HepG2 (cell line): ENCODE measurements around the gene CCM2. TPM values are rescaled to one million over a fixed set of nuclear protein-coding genes. Genes with fewer than 3 reads are reported as not detected.

Experiments
- ATAC-seq: fragments of 200-7000 bp; cut with Tn5 transposase; 3 replicates; pipeline ENCODE4 v1.9.1; 2020; ENCODE audit warnings: mild to moderate bottlenecking, moderate library complexity
- BruUV-seq: library from RNA; stranded (reverse); fragments of 400-500 nt; replicated peaks from 2 replicates; lab custom pipeline; 2021; lab: Mats Ljungman, UMichigan
- CTCF ChIA-PET: fragments of 300-600 bp; formaldehyde crosslinking; extraction: SDS; loops from one replicate; lab custom pipeline; 2021; ENCODE audit warnings: low total read pairs, inconsistent platforms, low intra/inter-chr PET ratio; lab: Yijun Ruan, JAX
- POLR2A ChIA-PET: fragments of 350-600 bp; sonication (Branson Sonifier 250); formaldehyde crosslinking; loops from one replicate; lab custom pipeline; 2020; ENCODE audit warnings: antibody characterized with exemption, inconsistent platforms; lab: Yijun Ruan, JAX
- DNase-seq: peaks from one replicate; pipeline ENCODE4 v3.0.0-alpha.2; 2015; ENCODE audit warnings: low spot score
- FAIRE-seq: peaks from 3 replicates; lab custom pipeline; 2011; peaks lifted over from hg19 to GRCh38; lab: Jason Lieb, UNC
- H2AFZ ChIP-seq: one replicate; pipeline ENCODE4 v1.6.1; 2011; ENCODE audit warnings: low read length, inconsistent platforms
- H3K27ac ChIP-seq: fragments of 300-600 bp; 3 replicates; pipeline ENCODE4 v1.8.0; 2011; ENCODE audit warnings: mixed run types, mild to moderate bottlenecking, mixed read lengths, low read length, inconsistent platforms; ENCODE audit not compliant: insufficient read depth; ENCODE audit errors: extremely low read length
- H3K27me3 ChIP-seq, 2 experiments: fragments of 200-600 bp in 1 of 2; 2 replicates in 1 of 2; 3 replicates in 1 of 2; pipeline versions ENCODE4 v1.6.0 to v1.8.0; 2011; ENCODE audit warnings: low read length in 2 of 2, mild to moderate bottlenecking in 2 of 2, moderate library complexity in 2 of 2, inconsistent platforms in 1 of 2; ENCODE audit not compliant: insufficient read depth in 2 of 2, control insufficient read depth in 1 of 2
- H3K36me3 ChIP-seq, 2 experiments: fragments of 200-600 bp in 1 of 2; replicated peaks in 1 of 2; 2 replicates in 1 of 2; 3 replicates in 1 of 2; pipeline versions ENCODE4 v1.5.1 to v1.8.0; 2011; ENCODE audit warnings: low read length in 2 of 2, inconsistent platforms in 1 of 2; ENCODE audit not compliant: insufficient read depth in 2 of 2, control insufficient read depth in 1 of 2
- H3K4me1 ChIP-seq: 2 replicates; pipeline ENCODE4 v1.5.1; 2012; ENCODE audit warnings: low read length, inconsistent platforms; ENCODE audit not compliant: insufficient read depth
- H3K4me2 ChIP-seq: 2 replicates; pipeline ENCODE4 v1.6.0; 2011; ENCODE audit warnings: low read depth, low read length, inconsistent platforms
- H3K4me3 ChIP-seq, 3 experiments: fragments of 200-600 bp in 1 of 3; sonication (generic), shearing (Covaris generic) in 1 of 3; replicated peaks in 1 of 3; 2 replicates each; pipeline ENCODE4 v1.5.1; 2011 to 2016; ENCODE audit warnings: low read length in 3 of 3, inconsistent platforms in 2 of 3, low read depth in 2 of 3, mild to moderate bottlenecking in 2 of 3, control low read depth in 1 of 3, mixed read lengths in 1 of 3; ENCODE audit not compliant: insufficient read depth in 1 of 3
- H3K79me2 ChIP-seq: one replicate; pipeline ENCODE4 v1.6.1; 2011; ENCODE audit warnings: low read length, inconsistent platforms; ENCODE audit not compliant: insufficient read depth
- H3K9ac ChIP-seq: 2 replicates; pipeline ENCODE4 v1.6.0; 2011; ENCODE audit warnings: mild to moderate bottlenecking, low read depth, low read length, inconsistent platforms; ENCODE audit not compliant: insufficient read depth
- H3K9me3 ChIP-seq: 2 replicates; pipeline ENCODE4 v1.5.1; 2012; ENCODE audit warnings: mild to moderate bottlenecking, low read length
- H4K20me1 ChIP-seq: 2 replicates; pipeline ENCODE4 v1.6.0; 2011; ENCODE audit warnings: inconsistent platforms, mild to moderate bottlenecking, low read length, moderate library complexity; ENCODE audit not compliant: insufficient read depth
- ARNT ChIP-seq: fragments of 450-650 bp; IDR thresholded peaks from 2 replicates; pipeline ENCODE4 v1.6.1; 2017
- ATF7-NPFF ChIP-seq: sonication (generic); formaldehyde crosslinking; IDR thresholded peaks from 2 replicates; pipeline ENCODE4 v1.8.1; 2023; ENCODE audit warnings: mild to moderate bottlenecking, low read depth, missing genetic modification reagents, moderate library complexity
- DMAP1 ChIP-seq: IDR thresholded peaks from 2 replicates; pipeline ENCODE4 v1.6.1; 2016
- KDM2A ChIP-seq: sonication (generic); formaldehyde crosslinking; IDR thresholded peaks from 2 replicates; pipeline ENCODE4 v1.4.0; 2020; ENCODE audit warnings: low read depth, missing genetic modification reagents, borderline replicate concordance
- MAF1 ChIP-seq: sonication (generic); formaldehyde crosslinking; IDR thresholded peaks from 2 replicates; pipeline ENCODE4 v1.5.0; 2020; ENCODE audit warnings: missing genetic modification reagents, borderline replicate concordance
- PRMT3 ChIP-seq: sonication (generic); formaldehyde crosslinking; IDR thresholded peaks from 2 replicates; pipeline ENCODE4 v1.8.1; 2022; ENCODE audit warnings: low read depth, mild to moderate bottlenecking, moderate library complexity, missing genetic modification reagents, borderline replicate concordance
- SATB2 ChIP-seq: sonication (generic); formaldehyde crosslinking; IDR thresholded peaks from 2 replicates; pipeline ENCODE4 v1.5.0; 2020; ENCODE audit warnings: missing genetic modification reagents
- SIX1 ChIP-seq: sonication (generic); formaldehyde crosslinking; IDR thresholded peaks from 2 replicates; pipeline ENCODE4 v1.4.0; 2020; ENCODE audit warnings: missing genetic modification reagents, borderline replicate concordance
- TGIF2 ChIP-seq: IDR thresholded peaks from 2 replicates; pipeline ENCODE4 v1.6.1; 2016; ENCODE audit warnings: control low read depth, missing compliant biosample characterization
- ZBTB20 ChIP-seq: sonication (generic); formaldehyde crosslinking; IDR thresholded peaks from 2 replicates; pipeline ENCODE4 v1.8.1; 2023; ENCODE audit warnings: missing genetic modification reagents, low read depth, mild to moderate bottlenecking, borderline replicate concordance
- ZFY ChIP-seq: sonication (generic); formaldehyde crosslinking; IDR thresholded peaks from 2 replicates; pipeline ENCODE4 v1.4.0; 2020; ENCODE audit warnings: missing genetic modification reagents
- ZNF577 ChIP-seq: sonication (generic); formaldehyde crosslinking; IDR thresholded peaks from 2 replicates; pipeline ENCODE4 v1.4.0; 2020; ENCODE audit warnings: mild to moderate bottlenecking, low read depth, missing genetic modification reagents, borderline replicate concordance
- ZNF746 ChIP-seq: sonication (generic); formaldehyde crosslinking; IDR thresholded peaks from 2 replicates; pipeline ENCODE4 v1.8.0; 2022; ENCODE audit warnings: mild to moderate bottlenecking, missing genetic modification reagents
- WGBS: methylation state at CpG from one replicate; pipeline ENCODE4 v1.1.6; 2017; ENCODE audit warnings: low lambda C conversion rate; 5-methylcytosine and 5-hydroxymethylcytosine counted together
- in situ Hi-C: cut with HindIII; loops from 2 replicates; pipeline ENCODE4 v1.10.0; 2017; ENCODE audit warnings: low pct_unique_long_range_greater_than_20kb; ENCODE audit not compliant: extremely low pct_ligation_motif_present
- intact Hi-C: fragments of 100-400 bp; cut with micrococcal nuclease; formaldehyde crosslinking; loops from one replicate; pipeline ENCODE4 v1.10.0; 2022; ENCODE audit not compliant: unreplicated experiment
- polyA plus RNA-seq, 8 experiments: library from polyadenylated mRNA; depleted of rRNA in 3 of 8; stranded (reverse) in 7 of 8; unstranded in 1 of 8; fragments of >200 nt; fragmentation: Illumina TruSeq in 4 of 8; extraction: Trizol in 4 of 8; gene quantifications; 2 replicates each; pipeline versions ENCODE4 v1.2.1 to v1.2.3, GENCODE V29; 2011 to 2016; ENCODE audit warnings: low read depth in 4 of 8, missing spikeins in 1 of 8, mixed read lengths in 1 of 8; ENCODE audit not compliant: insufficient read depth in 1 of 8
- total RNA-seq, 5 experiments: library from RNA; depleted of rRNA; stranded (reverse); fragments of >200 nt; fragmentation: Illumina TruSeq; extraction: Trizol; gene quantifications; 2 replicates each; pipeline ENCODE4 v1.2.3, GENCODE V29; 2016; ENCODE audit warnings: low read depth in 1 of 5
- TF ChIP-seq, protein P1 (sequence below): sonication (generic); formaldehyde crosslinking; IDR thresholded peaks from 2 replicates; pipeline ENCODE4 v1.5.0; 2020; ENCODE audit warnings: mild to moderate bottlenecking, missing genetic modification reagents, borderline replicate concordance
- TF ChIP-seq, protein P2 (sequence below): sonication (generic); formaldehyde crosslinking; IDR thresholded peaks from 2 replicates; pipeline ENCODE4 v1.4.0; 2020; ENCODE audit warnings: missing genetic modification reagents
- TF ChIP-seq, protein P3 (sequence below): sonication (generic); formaldehyde crosslinking; IDR thresholded peaks from 2 replicates; pipeline ENCODE4 v1.4.0; 2020; ENCODE audit warnings: missing genetic modification reagents, borderline replicate concordance

Gene CCM2
- total and polyA plus RNA-seq, 2 of the 13 experiments (the other 11 are each of a cell fraction or from before 2014, with no cell fraction given) = 13.7 to 15.8 TPM

DNA sequence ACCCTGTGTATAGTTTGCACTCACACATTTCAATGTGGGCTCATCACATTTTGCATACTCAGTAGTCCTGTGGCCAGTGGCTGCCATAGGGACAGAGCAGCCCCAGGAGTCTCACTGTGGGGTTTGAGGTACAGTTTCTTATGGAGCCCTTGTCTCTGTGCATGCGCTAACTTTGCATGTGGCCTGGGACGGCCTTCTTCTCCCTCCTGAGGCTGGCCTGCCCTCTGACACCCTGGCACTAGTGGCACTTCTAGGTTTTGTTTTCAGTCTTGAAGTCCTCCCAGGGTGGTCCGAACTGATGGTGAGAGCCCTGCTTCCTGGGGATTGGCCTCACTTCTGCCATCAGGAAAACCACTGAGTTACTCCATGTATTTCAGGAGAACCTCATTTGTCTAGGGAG, 67.6 kb downstream of the CCM2 start (continued):
- TF ChIP-seq, protein P1, sequence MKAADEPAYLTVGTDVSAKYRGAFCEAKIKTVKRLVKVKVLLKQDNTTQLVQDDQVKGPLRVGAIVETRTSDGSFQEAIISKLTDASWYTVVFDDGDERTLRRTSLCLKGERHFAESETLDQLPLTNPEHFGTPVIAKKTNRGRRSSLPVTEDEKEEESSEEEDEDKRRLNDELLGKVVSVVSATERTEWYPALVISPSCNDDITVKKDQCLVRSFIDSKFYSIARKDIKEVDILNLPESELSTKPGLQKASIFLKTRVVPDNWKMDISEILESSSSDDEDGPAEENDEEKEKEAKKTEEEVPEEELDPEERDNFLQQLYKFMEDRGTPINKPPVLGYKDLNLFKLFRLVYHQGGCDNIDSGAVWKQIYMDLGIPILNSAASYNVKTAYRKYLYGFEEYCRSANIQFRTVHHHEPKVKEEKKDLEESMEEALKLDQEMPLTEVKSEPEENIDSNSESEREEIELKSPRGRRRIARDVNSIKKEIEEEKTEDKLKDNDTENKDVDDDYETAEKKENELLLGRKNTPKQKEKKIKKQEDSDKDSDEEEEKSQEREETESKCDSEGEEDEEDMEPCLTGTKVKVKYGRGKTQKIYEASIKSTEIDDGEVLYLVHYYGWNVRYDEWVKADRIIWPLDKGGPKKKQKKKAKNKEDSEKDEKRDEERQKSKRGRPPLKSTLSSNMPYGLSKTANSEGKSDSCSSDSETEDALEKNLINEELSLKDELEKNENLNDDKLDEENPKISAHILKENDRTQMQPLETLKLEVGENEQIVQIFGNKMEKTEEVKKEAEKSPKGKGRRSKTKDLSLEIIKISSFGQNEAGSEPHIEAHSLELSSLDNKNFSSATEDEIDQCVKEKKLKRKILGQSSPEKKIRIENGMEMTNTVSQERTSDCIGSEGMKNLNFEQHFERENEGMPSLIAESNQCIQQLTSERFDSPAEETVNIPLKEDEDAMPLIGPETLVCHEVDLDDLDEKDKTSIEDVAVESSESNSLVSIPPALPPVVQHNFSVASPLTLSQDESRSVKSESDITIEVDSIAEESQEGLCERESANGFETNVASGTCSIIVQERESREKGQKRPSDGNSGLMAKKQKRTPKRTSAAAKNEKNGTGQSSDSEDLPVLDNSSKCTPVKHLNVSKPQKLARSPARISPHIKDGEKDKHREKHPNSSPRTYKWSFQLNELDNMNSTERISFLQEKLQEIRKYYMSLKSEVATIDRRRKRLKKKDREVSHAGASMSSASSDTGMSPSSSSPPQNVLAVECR (CRISPR knock-in tag) = no peak
- TF ChIP-seq TGIF2 (CRISPR knock-in tag) = no peak
- no peak for TF ChIP-seq MAF1 (CRISPR knock-in tag)
- no peak for TF ChIP-seq SIX1
- no peak for TF ChIP-seq ATF7-NPFF (CRISPR knock-in tag)

DNA sequence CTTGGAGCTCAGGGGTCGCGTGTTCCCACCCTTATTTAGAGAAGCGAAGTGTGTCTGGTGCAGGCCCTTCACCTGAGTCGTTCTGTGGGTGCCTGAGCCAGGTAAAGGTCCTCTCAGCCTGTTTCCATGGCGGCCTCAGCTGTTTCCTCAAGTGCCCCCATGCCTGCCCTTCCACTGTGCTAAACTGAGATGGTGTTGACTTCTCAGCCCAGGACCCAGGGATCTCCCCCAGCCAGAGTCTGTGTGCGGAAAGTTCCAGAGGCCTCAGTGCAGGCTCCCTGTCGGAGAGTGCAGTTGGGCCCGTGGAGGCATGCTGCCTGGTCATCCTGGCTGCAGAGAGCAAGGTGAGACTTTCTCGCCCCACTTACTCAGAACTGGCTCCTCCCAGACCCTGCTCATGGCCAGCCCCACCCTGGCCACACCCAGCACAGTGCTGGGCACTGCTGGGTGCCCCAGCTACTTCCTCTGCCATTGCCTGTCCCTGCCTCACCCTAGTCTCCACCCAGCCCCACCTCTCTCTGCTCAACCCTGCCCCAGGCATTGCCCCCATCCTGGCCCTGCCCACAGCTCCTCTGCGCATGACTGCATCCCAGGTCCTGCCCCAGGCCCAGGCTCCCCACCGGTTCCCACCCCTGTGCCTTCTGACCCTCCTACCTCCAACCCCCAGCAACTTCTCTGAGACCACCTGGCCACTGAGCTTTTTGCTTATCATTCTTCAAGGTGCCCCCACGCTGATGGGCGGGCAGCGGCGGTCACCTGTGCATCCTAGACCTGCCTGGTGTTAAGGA, 68.4 kb downstream of the CCM2 start:
- H3K4me2 ChIP-seq = no peak overlapping the region
- no peak for ATAC-seq
- H3K4me3 ChIP-seq = no peak overlapping the region
- ChIA-PET POLR2A (no interaction called here), CTCF (no interaction called here)
- H4K20me1 ChIP-seq = no peaks in the 10 kb centered on the region
- intact Hi-C loops = no loop called here
- H2AFZ ChIP-seq = no peak overlapping the region
- no peaks in the 10 kb centered on the region for H3K27me3 ChIP-seq
- no peak overlapping the region for H3K27ac ChIP-seq
- BruUV-seq = no TSS peak
- no peaks in the 10 kb centered on the region for H3K9me3 ChIP-seq
- no peaks in the 10 kb centered on the region for H3K79me2 ChIP-seq
- in situ Hi-C loops = no loop called here
- H3K36me3 ChIP-seq = peaks cover 5 to 38% of the 10 kb centered on the region in 2 experiments
- 94% methylated on average over 10 of the region's 15 CpGs for WGBS
- DNase-seq = no peak
- TF ChIP-seq ZBTB20 (CRISPR knock-in tag) = no peak
- TF ChIP-seq, protein P2, sequence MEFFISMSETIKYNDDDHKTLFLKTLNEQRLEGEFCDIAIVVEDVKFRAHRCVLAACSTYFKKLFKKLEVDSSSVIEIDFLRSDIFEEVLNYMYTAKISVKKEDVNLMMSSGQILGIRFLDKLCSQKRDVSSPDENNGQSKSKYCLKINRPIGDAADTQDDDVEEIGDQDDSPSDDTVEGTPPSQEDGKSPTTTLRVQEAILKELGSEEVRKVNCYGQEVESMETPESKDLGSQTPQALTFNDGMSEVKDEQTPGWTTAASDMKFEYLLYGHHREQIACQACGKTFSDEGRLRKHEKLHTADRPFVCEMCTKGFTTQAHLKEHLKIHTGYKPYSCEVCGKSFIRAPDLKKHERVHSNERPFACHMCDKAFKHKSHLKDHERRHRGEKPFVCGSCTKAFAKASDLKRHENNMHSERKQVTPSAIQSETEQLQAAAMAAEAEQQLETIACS (CRISPR knock-in tag) = no peak
- TF ChIP-seq, protein P3, sequence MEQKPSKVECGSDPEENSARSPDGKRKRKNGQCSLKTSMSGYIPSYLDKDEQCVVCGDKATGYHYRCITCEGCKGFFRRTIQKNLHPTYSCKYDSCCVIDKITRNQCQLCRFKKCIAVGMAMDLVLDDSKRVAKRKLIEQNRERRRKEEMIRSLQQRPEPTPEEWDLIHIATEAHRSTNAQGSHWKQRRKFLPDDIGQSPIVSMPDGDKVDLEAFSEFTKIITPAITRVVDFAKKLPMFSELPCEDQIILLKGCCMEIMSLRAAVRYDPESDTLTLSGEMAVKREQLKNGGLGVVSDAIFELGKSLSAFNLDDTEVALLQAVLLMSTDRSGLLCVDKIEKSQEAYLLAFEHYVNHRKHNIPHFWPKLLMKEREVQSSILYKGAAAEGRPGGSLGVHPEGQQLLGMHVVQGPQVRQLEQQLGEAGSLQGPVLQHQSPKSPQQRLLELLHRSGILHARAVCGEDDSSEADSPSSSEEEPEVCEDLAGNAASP (CRISPR knock-in tag) = no peak
- TF ChIP-seq PRMT3 (CRISPR knock-in tag) = no peak
- no peak for TF ChIP-seq SATB2 (CRISPR knock-in tag)
- no peak for TF ChIP-seq ZFY (CRISPR knock-in tag)
- TF ChIP-seq KDM2A (CRISPR knock-in tag) = no peak
- TF ChIP-seq ZNF746 (CRISPR knock-in tag) = no peak
- no peak for TF ChIP-seq ARNT
- no peak for TF ChIP-seq DMAP1 (CRISPR knock-in tag)
- TF ChIP-seq ZNF577 (CRISPR knock-in tag) = no peak
- no peak overlapping the region for H3K9ac ChIP-seq
- no peak for FAIRE-seq
- H3K4me1 ChIP-seq = no peaks in the 10 kb centered on the region
